Measurements from ENCODE around the gene LEKR1.

GRCh38 chr3:156840826-156841689, 14.9 kb downstream of the LEKR1 start:
- TF ChIP-seq ZNF639 (tag by site-specific recombination; IDR thresholded peaks at IDR 0.05) (no peak), BCL11A (tag by site-specific recombination; IDR thresholded peaks at IDR 0.05; ENCODE audit: low read depth) (no peak), CTCF (tag by site-specific recombination; IDR thresholded peaks at IDR 0.05) (no peak), ZNF658 (tag by site-specific recombination; IDR thresholded peaks at IDR 0.05) (no peak), ZBTB8A (tag by site-specific recombination; IDR thresholded peaks at IDR 0.05) (no peak), ZBTB7A (tag by site-specific recombination; IDR thresholded peaks at IDR 0.05; ENCODE audit: low read depth) (no peak), ZNF324 (tag by site-specific recombination; IDR thresholded peaks at IDR 0.05) (no peak), ZNF121 (tag by site-specific recombination; IDR thresholded peaks at IDR 0.05) (no peak), ZNF629 (tag by site-specific recombination; IDR thresholded peaks at IDR 0.05) (no peak), ZNF544 (tag by site-specific recombination; IDR thresholded peaks at IDR 0.05) (no peak)
